KOPT-K1 (cell line): ENCODE results near the gene C14orf119.

Experiments used
- H3K27ac ChIP-seq: fragments of 200-600 bp; sonication (generic); 2 replicates; pipeline ENCODE4 v1.5.1; 2016; ENCODE audit warnings: antibody characterized with exemption, mild to moderate bottlenecking, low read depth, low read length; ENCODE audit not compliant: poor library complexity, severe bottlenecking
- H3K36me3 ChIP-seq: fragments of 200-600 bp; sonication (generic); 2 replicates; pipeline ENCODE4 v1.5.1; 2017; ENCODE audit warnings: antibody characterized with exemption, mild to moderate bottlenecking, low read length, moderate library complexity; ENCODE audit not compliant: insufficient read depth
- H3K9me3 ChIP-seq: fragments of 200-600 bp; sonication (generic); 2 replicates; pipeline ENCODE4 v1.5.1; 2017; ENCODE audit warnings: antibody characterized with exemption, low read length, mild to moderate bottlenecking; ENCODE audit not compliant: insufficient read depth, poor library complexity, severe bottlenecking

Gene C14orf119

DNA sequence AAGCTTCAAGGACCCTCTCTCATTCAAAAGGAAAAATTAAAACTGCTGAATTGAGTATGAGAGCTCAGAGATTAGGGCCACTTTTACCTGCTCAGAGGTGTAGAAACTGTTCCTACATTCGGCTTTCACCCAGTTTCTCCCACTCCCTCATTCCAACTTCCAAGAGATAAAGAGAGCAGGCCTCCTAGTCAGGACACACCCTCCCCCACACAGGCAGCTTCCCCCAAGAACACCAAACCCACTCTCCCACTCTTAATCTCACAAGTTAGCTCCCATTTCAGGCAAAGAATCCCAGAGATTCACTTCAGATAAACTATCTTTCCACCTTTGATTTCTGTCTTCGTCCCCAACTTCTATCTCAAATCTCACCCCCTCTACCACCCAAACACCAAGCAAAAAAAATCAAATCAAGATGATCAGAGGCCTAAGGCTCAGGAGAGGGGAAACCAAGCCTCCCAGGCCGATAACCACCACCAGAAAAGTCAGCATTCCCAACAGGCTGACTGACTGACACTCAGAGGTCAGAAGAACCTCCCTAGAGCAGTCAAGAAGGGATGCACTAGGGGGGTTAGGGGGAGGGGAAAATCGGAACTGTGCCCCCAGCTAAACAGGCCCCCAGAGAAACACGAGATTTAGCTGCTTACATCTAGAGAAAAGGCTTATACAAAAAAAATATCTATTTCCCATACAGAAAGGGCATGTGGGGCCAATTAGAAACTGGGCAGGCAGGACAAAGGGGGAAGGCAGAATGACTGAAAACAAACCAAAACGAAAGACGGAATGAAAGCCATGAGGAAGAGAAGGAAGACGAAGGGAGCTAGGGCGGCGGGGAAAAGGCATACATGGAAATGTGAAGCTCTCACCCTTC is 24.8 kb upstream of the C14orf119 start:
- Histone ChIP-seq H3K36me3 (peaks cover 79% of the 10 kb centered on the region), H3K9me3 (no peaks in the 10 kb centered on the region), H3K27ac (peak overlapping the region; percentile 86)

DNA sequence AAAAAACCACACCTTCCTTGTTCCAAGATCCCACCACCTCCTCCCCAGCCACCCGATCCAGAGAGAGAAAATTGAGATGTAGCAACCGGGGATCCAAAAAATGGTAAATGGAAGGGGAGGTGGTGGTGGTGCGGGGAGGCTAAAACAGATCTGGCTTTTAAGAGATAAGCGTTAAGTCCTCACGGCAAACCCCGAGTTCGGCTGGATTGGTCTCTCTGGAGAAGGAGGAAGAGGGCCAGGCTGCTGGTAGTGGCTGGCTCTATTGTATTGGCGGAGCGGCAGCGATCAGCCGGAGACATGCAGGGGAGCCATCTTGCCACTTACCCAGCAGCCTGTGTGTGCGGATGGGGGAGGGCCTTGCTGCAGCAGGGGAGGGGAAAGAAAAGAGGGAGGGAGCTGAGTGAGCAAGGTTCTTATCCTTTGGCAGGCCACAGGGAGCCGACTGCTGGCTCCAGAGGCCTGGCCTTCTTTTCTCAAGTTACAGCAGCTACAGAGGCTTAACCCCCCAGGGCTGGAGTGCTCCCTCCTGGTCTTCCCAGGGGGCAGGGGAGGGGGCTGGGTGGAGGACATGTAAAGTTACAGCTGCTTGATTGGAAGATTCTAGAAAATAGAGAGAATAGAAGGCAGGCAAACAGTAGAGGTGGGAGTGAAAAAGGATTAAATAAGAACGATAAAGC is 23.9 kb upstream of the C14orf119 start:
- H3K27ac ChIP-seq: peak overlapping the region; percentile 86
- peaks cover 79% of the 10 kb centered on the region for H3K36me3 ChIP-seq
- no peaks in the 10 kb centered on the region for H3K9me3 ChIP-seq

- peak overlapping the region; percentile 86 for H3K27ac ChIP-seq
- no peaks in the 10 kb centered on the region for H3K9me3 ChIP-seq
- peaks cover 79% of the 10 kb centered on the region for H3K36me3 ChIP-seq
Observed at GRCh38 chr14:23071921-23072539, 23.3 kb upstream of the C14orf119 start.

- Histone ChIP-seq H3K36me3 (peaks cover 79% of the 10 kb centered on the region), H3K9me3 (no peaks in the 10 kb centered on the region), H3K27ac (no peak overlapping the region)
Observed at GRCh38 chr14:23074906-23075305, 20.4 kb upstream of the C14orf119 start.

GRCh38 chr14:23076785-23077408 is 18.4 kb upstream of the C14orf119 start:
- peaks cover 96% of the 10 kb centered on the region for H3K36me3 ChIP-seq
- H3K9me3 ChIP-seq: no peaks in the 10 kb centered on the region
- H3K27ac ChIP-seq: no peak overlapping the region

DNA sequence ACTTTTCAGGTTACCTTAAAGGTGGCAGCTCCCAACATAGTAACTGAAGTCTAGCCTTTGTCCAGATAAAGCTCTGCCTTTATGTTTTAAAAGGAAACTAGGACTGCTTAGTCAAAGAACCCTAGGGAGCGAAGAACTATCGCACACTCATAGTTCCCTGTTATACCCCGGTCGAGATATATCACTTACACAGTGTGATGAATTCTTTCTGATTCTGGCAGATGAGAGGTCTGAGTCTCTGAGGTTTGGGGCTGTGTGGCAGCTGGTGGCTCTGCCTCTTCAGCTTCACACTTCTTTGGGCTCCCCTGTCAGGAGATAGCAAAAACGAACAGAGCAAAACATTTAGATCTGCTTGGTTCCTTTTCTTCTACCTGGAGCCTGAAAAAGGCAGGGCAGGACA is 17.3 kb upstream of the C14orf119 start:
- Histone ChIP-seq H3K27ac (no peak overlapping the region), H3K9me3 (no peaks in the 10 kb centered on the region), H3K36me3 (peaks cover 96% of the 10 kb centered on the region)

GRCh38 chr14:23078692-23079116 is 16.6 kb upstream of the C14orf119 start:
- Histone ChIP-seq H3K9me3 (no peaks in the 10 kb centered on the region), H3K36me3 (peaks cover 98% of the 10 kb centered on the region), H3K27ac (no peak overlapping the region)

DNA sequence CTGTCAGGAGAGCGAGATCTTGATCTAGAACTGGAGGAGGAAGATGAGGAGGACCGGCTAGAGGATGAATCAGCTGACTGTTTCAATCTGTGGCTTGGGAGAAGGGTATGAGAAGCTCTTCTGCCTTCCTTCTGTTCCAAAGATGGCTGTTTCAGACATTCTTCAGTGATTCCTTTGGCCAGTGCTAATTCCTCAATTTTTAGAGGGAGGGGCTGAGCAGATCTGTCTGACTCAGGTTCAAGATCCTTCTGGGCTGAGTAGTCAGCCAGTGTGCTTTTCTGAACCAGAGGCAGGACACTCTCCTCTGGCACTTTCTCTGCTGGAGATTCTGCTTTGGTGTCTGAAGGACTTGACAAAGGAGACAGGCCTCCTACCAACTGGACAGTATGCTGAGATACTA is 15.6 kb upstream of the C14orf119 start:
- Histone ChIP-seq H3K36me3 (peaks cover 99% of the 10 kb centered on the region), H3K27ac (no peak overlapping the region)

DNA sequence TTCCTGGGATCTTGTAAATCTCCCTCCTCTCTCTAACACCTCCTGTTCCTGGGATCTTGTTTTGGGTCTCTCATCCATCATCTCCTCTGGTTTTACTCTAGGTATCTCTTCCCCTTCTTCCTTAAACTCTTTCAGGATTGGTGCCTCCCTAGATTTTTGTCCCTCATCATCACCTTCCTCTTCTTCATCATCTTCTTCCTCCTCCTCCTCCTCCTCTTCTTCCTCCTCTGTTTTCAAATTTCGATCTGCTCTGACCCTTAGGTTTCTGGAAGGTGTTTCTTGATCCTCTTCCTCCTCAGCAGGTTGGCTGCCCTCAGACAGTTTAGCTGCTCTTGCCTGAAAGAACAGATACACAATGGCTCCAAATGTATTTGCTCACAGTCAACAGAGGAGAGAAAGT is 14.8 kb upstream of the C14orf119 start:
- Histone ChIP-seq H3K9me3 (no peaks in the 10 kb centered on the region), H3K36me3 (peaks cover 99% of the 10 kb centered on the region), H3K27ac (no peak overlapping the region)

More for the DNA sequence above, 15.6 kb upstream of the C14orf119 start:
- H3K9me3 ChIP-seq: no peaks in the 10 kb centered on the region

GRCh38 chr14:23085458-23085857 is 9.8 kb upstream of the C14orf119 start:
- Histone ChIP-seq H3K9me3 (no peaks in the 10 kb centered on the region), H3K27ac (no peak overlapping the region), H3K36me3 (peaks cover 99% of the 10 kb centered on the region)

DNA sequence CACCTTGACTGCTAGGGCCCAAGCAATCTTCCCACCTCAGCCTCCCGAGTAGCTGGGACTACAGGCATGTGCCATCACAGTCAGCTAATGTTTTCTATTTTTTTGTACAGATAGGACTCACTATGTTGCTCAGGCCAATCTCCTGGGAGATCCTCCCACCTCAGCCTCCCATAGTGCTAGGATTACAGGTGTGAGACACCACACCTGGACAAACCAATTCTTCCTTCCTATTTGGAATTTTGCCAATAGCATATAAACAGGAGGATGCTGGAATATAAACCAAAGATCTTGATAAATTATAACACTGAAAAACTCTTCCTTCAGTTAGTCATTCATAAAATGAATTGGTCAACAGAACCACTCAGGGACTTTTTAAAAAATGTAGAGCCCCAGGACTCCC is 8.7 kb upstream of the C14orf119 start:
- H3K36me3 ChIP-seq: peaks cover 99% of the 10 kb centered on the region
- H3K9me3 ChIP-seq: no peaks in the 10 kb centered on the region
- H3K27ac ChIP-seq: no peak overlapping the region

GRCh38 chr14:23089498-23090253 is 5.6 kb upstream of the C14orf119 start:
- no peaks in the 10 kb centered on the region for H3K9me3 ChIP-seq
- no peak overlapping the region for H3K27ac ChIP-seq
- H3K36me3 ChIP-seq: peaks cover 90% of the 10 kb centered on the region

DNA sequence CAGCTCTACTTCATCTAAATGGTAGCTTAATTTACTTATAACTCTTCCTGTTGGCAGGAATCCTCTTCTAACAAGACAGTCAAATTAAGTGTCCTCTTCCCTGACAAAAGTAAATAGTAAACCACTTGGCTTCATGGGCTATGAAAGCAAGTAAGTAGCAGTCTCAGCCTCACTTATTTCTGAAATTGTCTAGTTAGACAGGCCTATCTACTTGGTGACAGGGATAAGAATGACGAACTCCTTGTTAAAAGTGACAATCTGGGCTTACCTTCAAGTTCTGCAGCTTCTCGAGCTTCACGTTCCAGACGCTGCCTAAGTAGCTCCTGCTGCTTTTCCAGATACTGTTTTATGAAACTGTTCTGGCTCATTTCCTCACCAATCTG is 5.1 kb upstream of the C14orf119 start:
- no peak overlapping the region for H3K27ac ChIP-seq
- H3K36me3 ChIP-seq: peaks cover 84% of the 10 kb centered on the region
- H3K9me3 ChIP-seq: no peaks in the 10 kb centered on the region
